HepG2 (cell line): ENCODE results near the gene CD7. TPM values are rescaled to one million over a fixed set of nuclear protein-coding genes. Genes with fewer than 3 reads are reported as not detected.

Source experiments
- ATAC-seq: fragments of 200-7000 bp; cut with Tn5 transposase; 3 replicates; pipeline ENCODE4 v1.9.1; 2020; ENCODE audit warnings: mild to moderate bottlenecking, moderate library complexity
- BruUV-seq: library from RNA; stranded (reverse); fragments of 400-500 nt; replicated peaks from 2 replicates; lab custom pipeline; 2021; lab: Mats Ljungman, UMichigan
- CTCF ChIA-PET: fragments of 300-600 bp; formaldehyde crosslinking; extraction: SDS; loops from one replicate; lab custom pipeline; 2021; ENCODE audit warnings: low total read pairs, inconsistent platforms, low intra/inter-chr PET ratio; lab: Yijun Ruan, JAX
- POLR2A ChIA-PET: fragments of 350-600 bp; sonication (Branson Sonifier 250); formaldehyde crosslinking; loops from one replicate; lab custom pipeline; 2020; ENCODE audit warnings: antibody characterized with exemption, inconsistent platforms; lab: Yijun Ruan, JAX
- DNase-seq: peaks from one replicate; pipeline ENCODE4 v3.0.0-alpha.2; 2015; ENCODE audit warnings: low spot score
- FAIRE-seq: peaks from 3 replicates; lab custom pipeline; 2011; peaks lifted over from hg19 to GRCh38; lab: Jason Lieb, UNC
- H2AFZ ChIP-seq: one replicate; pipeline ENCODE4 v1.6.1; 2011; ENCODE audit warnings: low read length, inconsistent platforms
- H3K27ac ChIP-seq: fragments of 300-600 bp; 3 replicates; pipeline ENCODE4 v1.8.0; 2011; ENCODE audit warnings: mixed run types, mild to moderate bottlenecking, mixed read lengths, low read length, inconsistent platforms; ENCODE audit not compliant: insufficient read depth; ENCODE audit errors: extremely low read length
- H3K27me3 ChIP-seq, 2 experiments: fragments of 200-600 bp in 1 of 2; 2 replicates in 1 of 2; 3 replicates in 1 of 2; pipeline versions ENCODE4 v1.6.0 to v1.8.0; 2011; ENCODE audit warnings: low read length in 2 of 2, mild to moderate bottlenecking in 2 of 2, moderate library complexity in 2 of 2, inconsistent platforms in 1 of 2; ENCODE audit not compliant: insufficient read depth in 2 of 2, control insufficient read depth in 1 of 2
- H3K36me3 ChIP-seq, 2 experiments: fragments of 200-600 bp in 1 of 2; replicated peaks in 1 of 2; 2 replicates in 1 of 2; 3 replicates in 1 of 2; pipeline versions ENCODE4 v1.5.1 to v1.8.0; 2011; ENCODE audit warnings: low read length in 2 of 2, inconsistent platforms in 1 of 2; ENCODE audit not compliant: insufficient read depth in 2 of 2, control insufficient read depth in 1 of 2
- H3K4me1 ChIP-seq: 2 replicates; pipeline ENCODE4 v1.5.1; 2012; ENCODE audit warnings: low read length, inconsistent platforms; ENCODE audit not compliant: insufficient read depth
- H3K4me2 ChIP-seq: 2 replicates; pipeline ENCODE4 v1.6.0; 2011; ENCODE audit warnings: low read depth, low read length, inconsistent platforms
- H3K4me3 ChIP-seq, 3 experiments: fragments of 200-600 bp in 1 of 3; sonication (generic), shearing (Covaris generic) in 1 of 3; replicated peaks in 1 of 3; 2 replicates each; pipeline ENCODE4 v1.5.1; 2011 to 2016; ENCODE audit warnings: low read length in 3 of 3, inconsistent platforms in 2 of 3, low read depth in 2 of 3, mild to moderate bottlenecking in 2 of 3, control low read depth in 1 of 3, mixed read lengths in 1 of 3; ENCODE audit not compliant: insufficient read depth in 1 of 3
- H3K79me2 ChIP-seq: one replicate; pipeline ENCODE4 v1.6.1; 2011; ENCODE audit warnings: low read length, inconsistent platforms; ENCODE audit not compliant: insufficient read depth
- H3K9ac ChIP-seq: 2 replicates; pipeline ENCODE4 v1.6.0; 2011; ENCODE audit warnings: mild to moderate bottlenecking, low read depth, low read length, inconsistent platforms; ENCODE audit not compliant: insufficient read depth
- H3K9me3 ChIP-seq: 2 replicates; pipeline ENCODE4 v1.5.1; 2012; ENCODE audit warnings: mild to moderate bottlenecking, low read length
- H4K20me1 ChIP-seq: 2 replicates; pipeline ENCODE4 v1.6.0; 2011; ENCODE audit warnings: inconsistent platforms, mild to moderate bottlenecking, low read length, moderate library complexity; ENCODE audit not compliant: insufficient read depth
- CHD2 ChIP-seq: IDR thresholded peaks from 2 replicates; pipeline ENCODE4 v1.6.1; 2011; ENCODE audit warnings: low read depth, low read length, improper control_type of control experiment
- HOXA7 ChIP-seq: sonication (generic); formaldehyde crosslinking; IDR thresholded peaks from 2 replicates; pipeline ENCODE4 v1.8.1; 2022; ENCODE audit warnings: mild to moderate bottlenecking, missing genetic modification reagents, moderate library complexity
- IRF1 ChIP-seq: sonication (generic); formaldehyde crosslinking; IDR thresholded peaks from 2 replicates; pipeline ENCODE4 v1.4.0; 2020; ENCODE audit warnings: low read depth, mild to moderate bottlenecking, missing genetic modification reagents
- RCOR2 ChIP-seq: IDR thresholded peaks from 2 replicates; pipeline ENCODE4 v1.6.1; 2016; ENCODE audit warnings: missing biosample characterization, missing genetic modification reagents
- SMAD9 ChIP-seq: sonication (generic); formaldehyde crosslinking; IDR thresholded peaks from 2 replicates; pipeline ENCODE4 v1.5.1; 2020; ENCODE audit warnings: mild to moderate bottlenecking, missing genetic modification reagents
- ZHX2 ChIP-seq, 2 experiments: sonication (generic) in 1 of 2; formaldehyde crosslinking in 1 of 2; IDR thresholded peaks; 2 replicates each; pipeline versions ENCODE4 v1.6.1 to v1.9.0; 2014 to 2022; ENCODE audit warnings: antibody characterized with exemption in 1 of 2, borderline replicate concordance in 1 of 2, inconsistent platforms in 1 of 2, low read depth in 1 of 2, missing genetic modification reagents in 1 of 2
- ZNF207 ChIP-seq: fragments of 450-650 bp; IDR thresholded peaks from 2 replicates; pipeline ENCODE4 v1.6.1; 2016; ENCODE audit warnings: antibody characterized with exemption, borderline replicate concordance
- ZNF704 ChIP-seq: sonication (generic); formaldehyde crosslinking; IDR thresholded peaks from 2 replicates; pipeline ENCODE4 v1.8.1; 2023; ENCODE audit warnings: mild to moderate bottlenecking, inconsistent platforms, moderate library complexity, missing genetic modification reagents, borderline replicate concordance
- ZNF768 ChIP-seq: sonication (generic); formaldehyde crosslinking; IDR thresholded peaks from 2 replicates; pipeline ENCODE4 v1.4.0; 2020; ENCODE audit warnings: missing genetic modification reagents
- ZSCAN22 ChIP-seq: sonication (generic); formaldehyde crosslinking; IDR thresholded peaks from 2 replicates; pipeline ENCODE4 v1.4.0; 2020; ENCODE audit warnings: mild to moderate bottlenecking, missing genetic modification reagents
- ZSCAN29 ChIP-seq: sonication (generic); formaldehyde crosslinking; conservative IDR thresholded peaks from 2 replicates; pipeline ENCODE4 v1.4.0; 2020; ENCODE audit warnings: mild to moderate bottlenecking, missing genetic modification reagents
- WGBS: methylation state at CpG from one replicate; pipeline ENCODE4 v1.1.6; 2017; ENCODE audit warnings: low lambda C conversion rate; 5-methylcytosine and 5-hydroxymethylcytosine counted together
- in situ Hi-C: cut with HindIII; loops from 2 replicates; pipeline ENCODE4 v1.10.0; 2017; ENCODE audit warnings: low pct_unique_long_range_greater_than_20kb; ENCODE audit not compliant: extremely low pct_ligation_motif_present
- intact Hi-C: fragments of 100-400 bp; cut with micrococcal nuclease; formaldehyde crosslinking; loops from one replicate; pipeline ENCODE4 v1.10.0; 2022; ENCODE audit not compliant: unreplicated experiment
- polyA plus RNA-seq, 8 experiments: library from polyadenylated mRNA; depleted of rRNA in 3 of 8; stranded (reverse) in 7 of 8; unstranded in 1 of 8; fragments of >200 nt; fragmentation: Illumina TruSeq in 4 of 8; extraction: Trizol in 4 of 8; gene quantifications; 2 replicates each; pipeline versions ENCODE4 v1.2.1 to v1.2.3, GENCODE V29; 2011 to 2016; ENCODE audit warnings: low read depth in 4 of 8, missing spikeins in 1 of 8, mixed read lengths in 1 of 8; ENCODE audit not compliant: insufficient read depth in 1 of 8
- total RNA-seq, 5 experiments: library from RNA; depleted of rRNA; stranded (reverse); fragments of >200 nt; fragmentation: Illumina TruSeq; extraction: Trizol; gene quantifications; 2 replicates each; pipeline ENCODE4 v1.2.3, GENCODE V29; 2016; ENCODE audit warnings: low read depth in 1 of 5

CD7 gene
- total and polyA plus RNA-seq, 2 of the 13 experiments (the other 11 are each of a cell fraction or from before 2014, with no cell fraction given) = 67.6 to 76.4 TPM

GRCh38 chr17:82292251-82293154, 24.9 kb downstream of the CD7 start:
- Histone ChIP-seq H3K4me1 (peaks cover 88% of the 10 kb centered on the region), H3K4me3 (peak overlapping the region; percentile 80 to 87 (median 81)), H3K9ac (peak overlapping the region; percentile 97), H3K27ac (peak overlapping the region; percentile 93), H3K79me2 (peaks cover 5% of the 10 kb centered on the region), H3K27me3 (no peaks in the 10 kb centered on the region), H3K4me2 (peak overlapping the region; percentile 73), H2AFZ (no peak overlapping the region), H4K20me1 (no peaks in the 10 kb centered on the region), H3K36me3 (no peaks in the 10 kb centered on the region), H3K9me3 (no peaks in the 10 kb centered on the region)
- DNase-seq (peak; percentile 99), FAIRE-seq (peak; percentile 88), ATAC-seq (peak; percentile 89)
- WGBS = 5% methylated on average over 47 of the region's 86 CpGs
- TSS peak; percentile 90 for BruUV-seq
- in situ Hi-C loops (no loop called here), intact Hi-C loops (loop anchor here (2.0 kb wide), 1 partner anchor 26 kb away; no protein-coding TSS in a partner anchor)
- CTCF ChIA-PET = no interaction called here
- POLR2A ChIA-PET = interaction anchor here (0.7 to 4.3 kb wide), 38 partner anchors 9 to 276 kb away, joined by 3 to 119 read pairs (median 4); partner anchors contain the start of genes CD7, CENPX, CSNK1D and DCXR
- TF ChIP-seq IRF1 (no peak), SMAD9 (CRISPR knock-in tag) (no peak), ZSCAN22 (CRISPR knock-in tag) (no peak), ZNF768 (peak; percentile 55; the same call in 1 of the 2 replicates), ZNF704 (CRISPR knock-in tag) (no peak), ZSCAN29 (no peak), ZNF207 (no peak), HOXA7 (no peak), RCOR2 (CRISPR knock-in tag) (no peak), ZHX2 (IDR thresholded peaks at IDR 0.05; ENCODE audit: low read depth) (peak; percentile 41; the same call in 1 of the 2 replicates), ZHX2 (CRISPR knock-in tag; IDR thresholded peaks at IDR 0.05; ENCODE audit: borderline replicate concordance) (0 out of 2 replicates have a peak, but pooled peaks have one; percentile 33), CHD2 (peak; percentile 43; the same call in 1 of the 2 replicates)
